ENCODE results near the gene PDZD2.

PDZD2 gene

GRCh38 chr5:32157078-32157477, 518.1 kb downstream of the PDZD2 start:
- no peak for DNase-seq

GRCh38 chr5:32158679-32158975, 519.7 kb downstream of the PDZD2 start:
- no peak for DNase-seq

DNA sequence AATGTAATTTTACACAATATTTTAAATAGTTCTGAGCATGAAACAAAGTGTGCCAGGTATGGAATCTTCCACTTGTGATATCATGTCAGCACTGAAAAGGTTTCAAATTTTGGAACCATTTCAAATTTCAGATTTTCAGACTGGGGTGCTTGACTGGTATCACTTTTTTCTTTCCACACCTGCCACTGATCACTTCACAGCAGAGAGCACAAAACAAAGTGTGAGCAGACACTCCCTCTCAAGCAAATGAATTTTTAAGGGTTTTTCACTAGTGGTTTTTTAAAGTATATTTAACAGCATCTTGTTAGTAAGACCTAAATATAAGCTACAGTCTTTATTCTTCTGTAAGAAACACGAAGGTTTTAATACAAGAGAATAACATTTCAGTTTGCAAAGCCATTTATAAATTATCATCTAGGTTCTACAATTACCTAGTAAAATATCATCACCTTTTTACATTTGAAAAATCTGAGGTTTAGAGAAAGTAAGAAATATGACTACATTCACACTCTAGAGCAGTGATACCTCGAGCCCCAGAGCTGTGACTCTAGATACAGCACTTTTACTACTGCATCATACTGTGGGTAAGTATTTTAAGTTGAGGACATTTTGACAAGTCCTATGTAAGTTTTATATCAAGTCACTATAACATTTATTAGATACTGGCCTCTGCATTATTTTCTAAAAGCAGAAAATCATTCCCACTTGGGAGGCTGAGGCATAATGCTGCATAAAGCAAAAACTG, 520.6 kb downstream of the PDZD2 start:
- DNase-seq: no peak

- no peak for DNase-seq
Observed at GRCh38 chr5:32160228-32160627, 521.3 kb downstream of the PDZD2 start.
